HepG2 (cell line): ENCODE data around the gene HIPK4.

Experiments used
- CTCF ChIP-seq: sonication (generic); formaldehyde crosslinking; IDR thresholded peaks from 2 replicates; pipeline ENCODE4 v1.5.0; 2020; ENCODE audit warnings: mild to moderate bottlenecking, missing genetic modification reagents, moderate library complexity
- E2F1 ChIP-seq: sonication (generic); formaldehyde crosslinking; IDR thresholded peaks from 2 replicates; pipeline ENCODE4 v1.5.0; 2020; ENCODE audit warnings: missing genetic modification reagents
- FOXA1 ChIP-seq, 2 experiments: fragments of 450-650 bp in 1 of 2; sonication (generic) in 1 of 2; formaldehyde crosslinking in 1 of 2; IDR thresholded peaks; 2 replicates each; pipeline versions ENCODE4 v1.4.0 to v1.6.1; 2016 to 2020; ENCODE audit warnings: missing genetic modification reagents in 1 of 2
- HNF1B ChIP-seq: sonication (generic); formaldehyde crosslinking; IDR thresholded peaks from 2 replicates; pipeline ENCODE4 v1.5.1; 2020; ENCODE audit warnings: mild to moderate bottlenecking, moderate library complexity, missing genetic modification reagents
- KLF11 ChIP-seq: IDR thresholded peaks from 2 replicates; pipeline ENCODE4 v1.6.1; 2016; ENCODE audit warnings: missing compliant biosample characterization
- MZF1 ChIP-seq: sonication (generic); formaldehyde crosslinking; IDR thresholded peaks from 2 replicates; pipeline ENCODE4 v1.8.1; 2023; ENCODE audit warnings: mild to moderate bottlenecking, missing genetic modification reagents, borderline replicate concordance
- SMAD1 ChIP-seq: sonication (generic); formaldehyde crosslinking; IDR thresholded peaks from 2 replicates; pipeline ENCODE4 v1.4.0; 2020; ENCODE audit warnings: missing genetic modification reagents, low read depth, mild to moderate bottlenecking, borderline replicate concordance
- STAG1 ChIP-seq: sonication (generic); formaldehyde crosslinking; IDR thresholded peaks from 2 replicates; pipeline ENCODE4 v1.4.0; 2020; ENCODE audit warnings: missing genetic modification reagents
- ZC3H4 ChIP-seq: sonication (generic); formaldehyde crosslinking; IDR thresholded peaks from 2 replicates; pipeline ENCODE4 v1.4.0; 2020; ENCODE audit warnings: missing genetic modification reagents, borderline replicate concordance
- ZNF274 ChIP-seq: sonication (generic); formaldehyde crosslinking; IDR thresholded peaks from 2 replicates; pipeline ENCODE4 v1.5.1; 2020; ENCODE audit warnings: mild to moderate bottlenecking, missing genetic modification reagents
- ZNF367 ChIP-seq: sonication (generic); formaldehyde crosslinking; IDR thresholded peaks from 2 replicates; pipeline ENCODE4 v1.4.0; 2020; ENCODE audit warnings: missing genetic modification reagents, borderline replicate concordance
- ZNF792 ChIP-seq: IDR thresholded peaks from 2 replicates; pipeline ENCODE4 v1.6.1; 2016

GRCh38 chr19:40366697-40367561 is 23.1 kb downstream of the HIPK4 start:
- no peak for TF ChIP-seq CTCF (CRISPR knock-in tag)
- TF ChIP-seq MZF1: no peak
- no peak for TF ChIP-seq STAG1
- no peak for TF ChIP-seq SMAD1
- no peak for TF ChIP-seq ZNF792 (CRISPR knock-in tag)
- TF ChIP-seq ZNF367 (CRISPR knock-in tag): no peak
- TF ChIP-seq E2F1 (CRISPR knock-in tag): no peak
- no peak for TF ChIP-seq ZC3H4
- TF ChIP-seq ZNF274 (CRISPR knock-in tag): no peak
- TF ChIP-seq KLF11: no peak
- no peak for TF ChIP-seq HNF1B (CRISPR knock-in tag)
- no peak for TF ChIP-seq FOXA1 (IDR thresholded peaks at IDR 0.05)
- no peak for TF ChIP-seq FOXA1 (CRISPR knock-in tag; IDR thresholded peaks at IDR 0.05)
